Endodermal cell (in vitro differentiated cells): ENCODE data around the gene EGFR. TPM values are rescaled to one million over a fixed set of nuclear protein-coding genes. Genes with fewer than 3 reads are reported as not detected.

Experiments used
- DNase-seq: peaks from one replicate; pipeline ENCODE4 v3.0.0-alpha.2; 2017
- H3K27ac ChIP-seq: 2 replicates; pipeline ENCODE4 v1.5.1; 2013; ENCODE audit warnings: mild to moderate bottlenecking, low read depth, low read length, moderate library complexity
- H3K27me3 ChIP-seq: 2 replicates; pipeline ENCODE4 v1.6.1; 2013; ENCODE audit warnings: mild to moderate bottlenecking, low read length, moderate library complexity; ENCODE audit not compliant: insufficient read depth, control insufficient read depth, poor library complexity, severe bottlenecking
- H3K36me3 ChIP-seq: 2 replicates; pipeline ENCODE4 v1.7.0; 2013; ENCODE audit warnings: mild to moderate bottlenecking, low read length, moderate library complexity; ENCODE audit not compliant: control insufficient read depth, insufficient read depth
- H3K4me1 ChIP-seq: one replicate; pipeline ENCODE4 v1.7.0; 2013; ENCODE audit warnings: low read length; ENCODE audit not compliant: control insufficient read depth, insufficient read depth
- H3K4me3 ChIP-seq: 2 replicates; pipeline ENCODE4 v1.5.1; 2013; ENCODE audit warnings: mild to moderate bottlenecking, low read length, moderate library complexity
- H3K9ac ChIP-seq: 2 replicates; pipeline ENCODE4 v1.6.1; 2013; ENCODE audit warnings: mild to moderate bottlenecking, low read length, moderate library complexity; ENCODE audit not compliant: poor library complexity, severe bottlenecking; ENCODE audit errors: extremely low read depth
- H3K9me3 ChIP-seq: 2 replicates; pipeline ENCODE4 v1.6.1; 2013; ENCODE audit warnings: mild to moderate bottlenecking, low read length, moderate library complexity; ENCODE audit not compliant: control insufficient read depth
- H3K27ac Mint-ChIP-seq: 2 replicates; pipeline ENCODE4 v1.8.0; 2020; ENCODE audit warnings: mixed read lengths
- H3K27me3 Mint-ChIP-seq: 2 replicates; pipeline ENCODE4 v1.8.0; 2021; ENCODE audit warnings: mild to moderate bottlenecking, mixed read lengths; ENCODE audit not compliant: insufficient read depth
- H3K36me3 Mint-ChIP-seq: 2 replicates; pipeline ENCODE4 v1.8.0; 2020; ENCODE audit warnings: low read depth, mixed read lengths
- H3K4me1 Mint-ChIP-seq: 2 replicates; pipeline ENCODE4 v1.8.0; 2020; ENCODE audit warnings: mixed read lengths
- H3K4me3 Mint-ChIP-seq: 2 replicates; pipeline ENCODE4 v1.8.0; 2020; ENCODE audit warnings: mild to moderate bottlenecking, moderate library complexity, mixed read lengths
- H3K9me3 Mint-ChIP-seq: 2 replicates; pipeline ENCODE4 v1.8.0; 2020; ENCODE audit warnings: mild to moderate bottlenecking, mixed read lengths
- CTCF ChIP-seq: fragments of 200-600 bp; sonication (generic); conservative IDR thresholded peaks from 2 replicates; pipeline ENCODE4 v1.5.0; 2021; ENCODE audit warnings: antibody characterized with exemption, mild to moderate bottlenecking
- whole genome bisulfite sequencing, 2 experiments: methylation state at CpG; one replicate each; pipeline versions ENCODE4 v1.1.5 to v1.1.7; 2013; ENCODE audit warnings: missing lambda C conversion rate in 2 of 2, mixed read lengths in 1 of 2; ENCODE audit not compliant: insufficient coverage in 1 of 2, insufficient read length in 1 of 2; 5-methylcytosine and 5-hydroxymethylcytosine counted together
- total RNA-seq, 2 donors: library from RNA; stranded (reverse); fragmentation: NEBNext Ultra II Directional in 1 of 2; extraction: Animal tissue kit (Norgen Biotek cat#: 25700) in 1 of 2; gene quantifications; 2 replicates in 1 of 2; 3 replicates in 1 of 2; pipeline ENCODE4 v1.2.1, GENCODE V29; 2021

EGFR gene
- total RNA-seq, 2 donors from 2014 or later: 5.0 to 5.8 TPM

GRCh38 chr7:55250313-55250712 is 231.5 kb downstream of the EGFR start:
- H3K4me3 ChIP-seq: no peak overlapping the region
- DNase-seq: peak; percentile 88
- no peaks in the 10 kb centered on the region for H3K9me3 ChIP-seq
- Mint-ChIP-seq H3K9me3 (no peaks in the 10 kb centered on the region), H3K36me3 (no peaks in the 10 kb centered on the region), H3K27ac (no peak overlapping the region), H3K4me3 (no peak overlapping the region), H3K27me3 (peaks cover 36% of the 10 kb centered on the region), H3K4me1 (no peaks in the 10 kb centered on the region)
- H3K4me1 ChIP-seq: no peaks in the 10 kb centered on the region
- no peak overlapping the region for H3K27ac ChIP-seq
- 45 to 53% methylated on average over 3 to 7 of the region's 7 CpGs for WGBS, 2 experiments
- H3K9ac ChIP-seq: no peak overlapping the region
- peak; percentile 87 for TF ChIP-seq CTCF
- peaks cover 29% of the 10 kb centered on the region for H3K27me3 ChIP-seq
- no peaks in the 10 kb centered on the region for H3K36me3 ChIP-seq

- Histone ChIP-seq H3K9ac (no peak overlapping the region), H3K27ac (no peak overlapping the region), H3K4me3 (no peak overlapping the region), H3K4me1 (no peaks in the 10 kb centered on the region), H3K9me3 (no peaks in the 10 kb centered on the region), H3K27me3 (peaks cover 36% of the 10 kb centered on the region), H3K36me3 (no peaks in the 10 kb centered on the region)
- Mint-ChIP-seq H3K27me3 (peaks cover 43% of the 10 kb centered on the region), H3K27ac (no peak overlapping the region), H3K4me1 (no peaks in the 10 kb centered on the region), H3K4me3 (no peak overlapping the region), H3K9me3 (no peaks in the 10 kb centered on the region), H3K36me3 (no peaks in the 10 kb centered on the region)
- WGBS, 2 experiments: 94 to 95% methylated on average over 3 of the region's 3 CpGs
- no peak for DNase-seq
- no peak for TF ChIP-seq CTCF
Observed at GRCh38 chr7:55251313-55251712, 232.5 kb downstream of the EGFR start.

GRCh38 chr7:55251911-55252310 is 233.1 kb downstream of the EGFR start:
- no peak for DNase-seq
- Histone ChIP-seq H3K9ac (no peak overlapping the region), H3K4me3 (no peak overlapping the region), H3K9me3 (no peaks in the 10 kb centered on the region), H3K4me1 (no peaks in the 10 kb centered on the region), H3K36me3 (no peaks in the 10 kb centered on the region), H3K27ac (no peak overlapping the region), H3K27me3 (peaks cover 42% of the 10 kb centered on the region)
- TF ChIP-seq CTCF: no peak
- no peaks in the 10 kb centered on the region for H3K4me1 Mint-ChIP-seq
- no peak overlapping the region for H3K4me3 Mint-ChIP-seq
- peaks cover 49% of the 10 kb centered on the region for H3K27me3 Mint-ChIP-seq
- H3K9me3 Mint-ChIP-seq: no peaks in the 10 kb centered on the region
- 88 to 95% methylated on average over 4 to 7 of the region's 7 CpGs for WGBS, 2 experiments
- H3K27ac Mint-ChIP-seq: no peak overlapping the region
- no peaks in the 10 kb centered on the region for H3K36me3 Mint-ChIP-seq
